GM13976 (cell line): ENCODE measurements around the gene HMGXB3.

Experiments used
- DNase-seq: peaks from one replicate; pipeline ENCODE4 v3.0.0; 2012; ENCODE audit warnings: low spot score
- CTCF ChIP-seq: IDR thresholded peaks from 2 replicates; pipeline ENCODE4 v1.5.1; 2012; ENCODE audit warnings: borderline replicate concordance, mild to moderate bottlenecking; ENCODE audit not compliant: insufficient read depth; ENCODE audit errors: extremely low read depth, missing control alignments, control extremely low read depth
- in situ Hi-C: fragments of 300-500 bp; cut with MboI; formaldehyde crosslinking; loops from one replicate; pipeline ENCODE4 v1.12.0; 2022; ENCODE audit warnings: low sequenced_read_pairs, mixed read lengths, inconsistent platforms; ENCODE audit not compliant: unreplicated experiment

The HMGXB3 gene

GRCh38 chr5:150075233-150075632, 74.7 kb downstream of the HMGXB3 start:
- no peak for TF ChIP-seq CTCF
- peak; percentile 3 for DNase-seq
- in situ Hi-C loops: no loop called here

GRCh38 chr5:150075806-150076205, 75.3 kb downstream of the HMGXB3 start:
- in situ Hi-C loops: no loop called here
- peak; percentile 21 for DNase-seq
- no peak for TF ChIP-seq CTCF

GRCh38 chr5:150077060-150077459, 76.5 kb downstream of the HMGXB3 start:
- in situ Hi-C loops: no loop called here
- DNase-seq: peak; percentile 3
- no peak for TF ChIP-seq CTCF

GRCh38 chr5:150077996-150078801, 77.7 kb downstream of the HMGXB3 start:
- in situ Hi-C loops: no loop called here
- no peak for TF ChIP-seq CTCF
- peak; percentile 24 for DNase-seq

GRCh38 chr5:150078802-150079689, 78.5 kb downstream of the HMGXB3 start:
- TF ChIP-seq CTCF: no peak
- in situ Hi-C loops: no loop called here
- DNase-seq: peak; percentile 19

GRCh38 chr5:150079909-150080461, 79.4 kb downstream of the HMGXB3 start:
- TF ChIP-seq CTCF: no peak
- in situ Hi-C loops: no loop called here
- DNase-seq: peak; percentile 18
